K562 (cell line): ENCODE measurements around the gene TRPV5. TPM values are rescaled to one million over a fixed set of nuclear protein-coding genes. Genes with fewer than 3 reads are reported as not detected.

Experiments
- ATAC-seq: fragments of 200-7000 bp; cut with Tn5 transposase; 3 replicates; pipeline ENCODE4 v1.9.1; 2020; ENCODE audit warnings: moderate library complexity
- BruUV-seq: library from RNA; stranded (reverse); fragments of 400-500 nt; replicated peaks from 2 replicates; lab custom pipeline; 2021; lab: Mats Ljungman, UMichigan
- CTCF ChIA-PET: fragments of 300-600 bp; formaldehyde crosslinking; extraction: SDS; loops from one replicate; lab custom pipeline; 2021; ENCODE audit warnings: low intra/inter-chr PET ratio; lab: Yijun Ruan, JAX
- POLR2A ChIA-PET: fragments of 300-600, 350-650 bp; sonication (Branson Sonifier 250); formaldehyde crosslinking; extraction: SDS; loops from one replicate; lab custom pipeline; 2021; ENCODE audit warnings: antibody characterized with exemption, inconsistent platforms; lab: Yijun Ruan, JAX
- DNase-seq, 4 experiments: peaks; one replicate each; pipeline versions ENCODE4 v3.0.0 to v3.0.0-alpha.2; 2011 to 2018; ENCODE audit warnings: low spot score in 3 of 4, mixed read lengths in 3 of 4; ENCODE audit errors: extremely low read depth in 1 of 4
- FAIRE-seq: peaks from 2 replicates; lab custom pipeline; 2011; peaks lifted over from hg19 to GRCh38; lab: Jason Lieb, UNC
- H2AFZ ChIP-seq: 2 replicates; pipeline ENCODE4 v1.6.0; 2011; ENCODE audit warnings: low read depth, low read length, control low read depth, inconsistent platforms
- H3K27ac ChIP-seq: fragments of 200-600 bp; 3 replicates; pipeline ENCODE4 v1.8.0; 2011; ENCODE audit warnings: low read depth, mild to moderate bottlenecking, control low read depth, inconsistent platforms, low read length, moderate library complexity, mixed read lengths; ENCODE audit errors: extremely low read depth
- H3K27me3 ChIP-seq, 2 experiments: fragments of 300-600 bp in 1 of 2; 2 replicates in 1 of 2; 3 replicates in 1 of 2; pipeline versions ENCODE4 v1.6.0 to v1.8.0; 2011; ENCODE audit warnings: inconsistent platforms in 2 of 2, low read length in 2 of 2, mild to moderate bottlenecking in 1 of 2, mixed read lengths in 1 of 2, moderate library complexity in 1 of 2; ENCODE audit not compliant: control insufficient read depth in 2 of 2, insufficient read depth in 2 of 2
- H3K36me3 ChIP-seq: fragments of 300-600 bp; 3 replicates; pipeline ENCODE4 v1.8.0; 2011; ENCODE audit warnings: mild to moderate bottlenecking, low read length, inconsistent platforms; ENCODE audit not compliant: control insufficient read depth, insufficient read depth
- H3K4me1 ChIP-seq, 2 experiments: fragments of 200-600 bp in 1 of 2; replicated peaks in 1 of 2; 2 replicates in 1 of 2; 3 replicates in 1 of 2; pipeline versions ENCODE4 v1.5.1 to v1.8.0; 2011; ENCODE audit warnings: inconsistent platforms in 2 of 2, low read length in 2 of 2, mild to moderate bottlenecking in 1 of 2, mixed read lengths in 1 of 2, moderate library complexity in 1 of 2; ENCODE audit not compliant: control insufficient read depth in 2 of 2, insufficient read depth in 2 of 2
- H3K4me2 ChIP-seq: 2 replicates; pipeline ENCODE4 v1.6.1; 2011; ENCODE audit warnings: low read length, control low read depth, inconsistent platforms, mixed read lengths; ENCODE audit not compliant: insufficient read depth
- H3K4me3 ChIP-seq: fragments of 200-600 bp; sonication (generic), shearing (Covaris generic); 2 replicates; pipeline ENCODE4 v1.5.1; 2016; ENCODE audit warnings: control low read depth, inconsistent platforms
- H3K79me2 ChIP-seq: fragments of 200-600 bp; 3 replicates; pipeline ENCODE4 v1.8.0; 2011; ENCODE audit warnings: low read length, inconsistent platforms; ENCODE audit not compliant: control insufficient read depth, insufficient read depth
- H3K9ac ChIP-seq, 2 experiments: 2 replicates each; pipeline versions ENCODE4 v1.6.0 to v1.6.1; 2011; ENCODE audit warnings: low read depth in 2 of 2, low read length in 2 of 2, control low read depth in 1 of 2, inconsistent platforms in 1 of 2, mild to moderate bottlenecking in 1 of 2, mixed read lengths in 1 of 2; ENCODE audit not compliant: insufficient read depth in 1 of 2
- H3K9me1 ChIP-seq: one replicate; pipeline ENCODE4 v1.6.0; 2011; ENCODE audit warnings: inconsistent platforms, mild to moderate bottlenecking, low read length, moderate library complexity; ENCODE audit not compliant: control insufficient read depth, insufficient read depth
- H3K9me3 ChIP-seq: replicated peaks from 2 replicates; pipeline ENCODE4 v1.5.1; 2011; ENCODE audit warnings: low read depth, low read length, inconsistent platforms; ENCODE audit not compliant: control insufficient read depth, insufficient read depth
- H4K20me1 ChIP-seq: replicated peaks from 2 replicates; pipeline ENCODE4 v1.6.1; 2011; ENCODE audit warnings: low read length, inconsistent platforms, mixed read lengths; ENCODE audit not compliant: control insufficient read depth, insufficient read depth
- CTCFL ChIP-seq: IDR thresholded peaks from 2 replicates; pipeline ENCODE4 v1.6.1; 2011; ENCODE audit warnings: borderline replicate concordance, low read depth, mild to moderate bottlenecking, moderate library complexity, low read length; ENCODE audit not compliant: insufficient read depth, poor library complexity, severe bottlenecking
- MAFG ChIP-seq: fragments of 450-650 bp; conservative IDR thresholded peaks from 2 replicates; pipeline ENCODE4 v1.6.1; 2016; ENCODE audit warnings: missing genetic modification characterization, missing compliant biosample characterization
- THAP12 ChIP-seq: fragments of 250-450 bp; sonication (Bioruptor Pico); IDR thresholded peaks from 2 replicates; pipeline ENCODE4 v1.9.0; 2021; ENCODE audit warnings: mild to moderate bottlenecking, inconsistent platforms
- ZNF23 ChIP-seq: fragments of 250-450 bp; sonication (Bioruptor Pico); IDR thresholded peaks from 2 replicates; pipeline ENCODE4 v1.4.0; 2020; ENCODE audit warnings: mild to moderate bottlenecking
- WGBS: fragments of 100-300 bp; shearing (Covaris generic); methylation state at CpG from one replicate; pipeline ENCODE4 v1.1.6; 2016; ENCODE audit warnings: low coverage, mixed read lengths; ENCODE audit not compliant: insufficient coverage; ENCODE audit errors: missing lambda C conversion rate; 5-methylcytosine and 5-hydroxymethylcytosine counted together
- in situ Hi-C: fragments of 300-500 bp; cut with MboI; formaldehyde crosslinking; loops from 4 replicates; pipeline ENCODE4 v1.15.0; 2018; ENCODE audit warnings: inconsistent platforms, mixed read lengths
- intact Hi-C: fragments of 100-400 bp; cut with micrococcal nuclease; formaldehyde crosslinking; loops from 2 replicates; pipeline ENCODE4 v1.14.2; 2022
- polyA plus RNA-seq, 8 experiments: library from polyadenylated mRNA; depleted of rRNA in 4 of 8; stranded (reverse) in 5 of 8; unstranded in 3 of 8; fragments of >200 nt; fragmentation: Nextera tagmentation in 2 of 8; fragmentation: Illumina TruSeq in 1 of 8; extraction: Ambion mirVana in 2 of 8; extraction: Trizol in 1 of 8; gene quantifications; 2 replicates each; pipeline versions ENCODE4 v1.2.1 to v1.2.3, GENCODE V29; 2011 to 2014; ENCODE audit warnings: inconsistent platforms in 1 of 8, missing spikeins in 1 of 8
- total RNA-seq, 7 experiments: library from RNA; depleted of rRNA in 6 of 7; stranded (reverse); fragments of >200 nt in 6 of 7; fragmentation: Illumina TruSeq in 2 of 7; extraction: Trizol in 2 of 7; gene quantifications; 2 replicates each; pipeline versions ENCODE4 v1.2.1 to v1.2.3, GENCODE V29; 2011 to 2021; ENCODE audit warnings: low replicate concordance in 1 of 7
- TF ChIP-seq, protein P1 (sequence below): fragments of 150-350 bp; conservative IDR thresholded peaks from 2 replicates; pipeline ENCODE4 v1.6.1; 2014; ENCODE audit warnings: low read length

TRPV5 gene
- total and polyA plus RNA-seq, 9 of the 15 experiments (the other 6 are each of a cell fraction or from before 2014, with no cell fraction given) = not detected

GRCh38 chr7:142896151-142896550, 37.4 kb downstream of the TRPV5 start:
- TF ChIP-seq THAP12 (CRISPR knock-in tag) (no peak), MAFG (tag) (no peak), CTCFL (no peak), ZNF23 (CRISPR knock-in tag) (no peak)
- TF ChIP-seq, protein P1, sequence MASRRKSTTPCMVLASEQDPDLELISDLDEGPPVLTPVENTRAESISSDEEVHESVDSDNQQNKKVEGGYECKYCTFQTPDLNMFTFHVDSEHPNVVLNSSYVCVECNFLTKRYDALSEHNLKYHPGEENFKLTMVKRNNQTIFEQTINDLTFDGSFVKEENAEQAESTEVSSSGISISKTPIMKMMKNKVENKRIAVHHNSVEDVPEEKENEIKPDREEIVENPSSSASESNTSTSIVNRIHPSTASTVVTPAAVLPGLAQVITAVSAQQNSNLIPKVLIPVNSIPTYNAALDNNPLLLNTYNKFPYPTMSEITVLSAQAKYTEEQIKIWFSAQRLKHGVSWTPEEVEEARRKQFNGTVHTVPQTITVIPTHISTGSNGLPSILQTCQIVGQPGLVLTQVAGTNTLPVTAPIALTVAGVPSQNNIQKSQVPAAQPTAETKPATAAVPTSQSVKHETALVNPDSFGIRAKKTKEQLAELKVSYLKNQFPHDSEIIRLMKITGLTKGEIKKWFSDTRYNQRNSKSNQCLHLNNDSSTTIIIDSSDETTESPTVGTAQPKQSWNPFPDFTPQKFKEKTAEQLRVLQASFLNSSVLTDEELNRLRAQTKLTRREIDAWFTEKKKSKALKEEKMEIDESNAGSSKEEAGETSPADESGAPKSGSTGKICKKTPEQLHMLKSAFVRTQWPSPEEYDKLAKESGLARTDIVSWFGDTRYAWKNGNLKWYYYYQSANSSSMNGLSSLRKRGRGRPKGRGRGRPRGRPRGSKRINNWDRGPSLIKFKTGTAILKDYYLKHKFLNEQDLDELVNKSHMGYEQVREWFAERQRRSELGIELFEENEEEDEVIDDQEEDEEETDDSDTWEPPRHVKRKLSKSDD = no peak
- DNase-seq (no peak), FAIRE-seq (no peak), ATAC-seq (no peak)
- no TSS peak for BruUV-seq
- ChIA-PET POLR2A (interaction anchor here (0.6 to 1.5 kb wide), 3 partner anchors 9 to 34 kb away, joined by 3 to 6 read pairs (median 3); no protein-coding TSS in a partner anchor), CTCF (no interaction called here)
- Histone ChIP-seq H4K20me1 (peaks cover 10% of the 10 kb centered on the region; the same call in 1 of the 2 replicates), H3K9me3 (no peaks in the 10 kb centered on the region), H3K9me1 (peaks cover 2% of the 10 kb centered on the region), H2AFZ (no peak overlapping the region), H3K27me3 (peaks cover 17 to 49% of the 10 kb centered on the region in 2 experiments), H3K4me3 (no peak overlapping the region), H3K9ac (no peak overlapping the region), H3K36me3 (no peaks in the 10 kb centered on the region), H3K4me1 (no peaks in the 10 kb centered on the region), H3K79me2 (no peaks in the 10 kb centered on the region), H3K4me2 (no peak overlapping the region), H3K27ac (no peak overlapping the region)
- in situ Hi-C loops = no loop called here
- 0% methylated on average over 3 of the region's 3 CpGs for WGBS
- intact Hi-C loops = no loop called here
